Ascending aorta (tissue), 2 donors: ENCODE data around the gene AHNAK. TPM values are rescaled to one million over a fixed set of nuclear protein-coding genes. Genes with fewer than 3 reads are reported as not detected.

Experiments used
- DNase-seq, 2 donors: peaks; one replicate each; pipeline ENCODE4 v3.0.0-alpha.2; 2019; ENCODE audit warnings: low spot score in 2 of 2
- H3K27ac ChIP-seq, 2 donors: fragments of 200-600 bp; sonication (generic); one replicate each; pipeline ENCODE4 v1.5.1; 2016 to 2017; ENCODE audit warnings: mild to moderate bottlenecking in 1 of 2
- H3K27me3 ChIP-seq: fragments of 200-600 bp; sonication (generic); one replicate; pipeline ENCODE4 v1.5.1; 2017
- H3K36me3 ChIP-seq, 2 donors: fragments of 200-600 bp; sonication (generic); one replicate each; pipeline ENCODE4 v1.5.1; 2016
- H3K4me1 ChIP-seq, 2 donors: fragments of 200-600 bp; sonication (generic); one replicate each; pipeline ENCODE4 v1.5.1; 2016 to 2017; ENCODE audit warnings: mild to moderate bottlenecking in 1 of 2
- H3K4me3 ChIP-seq, 2 donors: fragments of 200-600 bp; sonication (generic); one replicate each; pipeline ENCODE4 v1.5.1; 2016 to 2017; ENCODE audit warnings: mild to moderate bottlenecking in 1 of 2
- H3K9me3 ChIP-seq, 2 donors: fragments of 200-600 bp; sonication (generic); one replicate each; pipeline ENCODE4 v1.5.1; 2016
- intact Hi-C: fragments of 100-400 bp; cut with DNase I; formaldehyde crosslinking; loops from one replicate; pipeline ENCODE4 v1.15.1; 2023
- total RNA-seq: library from RNA; depleted of rRNA; stranded (reverse); fragments of >200 nt; gene quantifications from one replicate; pipeline ENCODE4 v1.1.0, GENCODE V29; 2016
- TF ChIP-seq, protein P1 (sequence below), 3 experiments: fragments of 200-600 bp in 2 of 3; fragments of 450-650 bp in 1 of 3; sonication (generic) in 2 of 3; IDR thresholded peaks; one replicate each; pipeline ENCODE4 v1.5.1; 2016 to 2019; ENCODE audit warnings: antibody characterized with exemption in 3 of 3, mild to moderate bottlenecking in 1 of 3, moderate library complexity in 1 of 3

Gene AHNAK, protein sequence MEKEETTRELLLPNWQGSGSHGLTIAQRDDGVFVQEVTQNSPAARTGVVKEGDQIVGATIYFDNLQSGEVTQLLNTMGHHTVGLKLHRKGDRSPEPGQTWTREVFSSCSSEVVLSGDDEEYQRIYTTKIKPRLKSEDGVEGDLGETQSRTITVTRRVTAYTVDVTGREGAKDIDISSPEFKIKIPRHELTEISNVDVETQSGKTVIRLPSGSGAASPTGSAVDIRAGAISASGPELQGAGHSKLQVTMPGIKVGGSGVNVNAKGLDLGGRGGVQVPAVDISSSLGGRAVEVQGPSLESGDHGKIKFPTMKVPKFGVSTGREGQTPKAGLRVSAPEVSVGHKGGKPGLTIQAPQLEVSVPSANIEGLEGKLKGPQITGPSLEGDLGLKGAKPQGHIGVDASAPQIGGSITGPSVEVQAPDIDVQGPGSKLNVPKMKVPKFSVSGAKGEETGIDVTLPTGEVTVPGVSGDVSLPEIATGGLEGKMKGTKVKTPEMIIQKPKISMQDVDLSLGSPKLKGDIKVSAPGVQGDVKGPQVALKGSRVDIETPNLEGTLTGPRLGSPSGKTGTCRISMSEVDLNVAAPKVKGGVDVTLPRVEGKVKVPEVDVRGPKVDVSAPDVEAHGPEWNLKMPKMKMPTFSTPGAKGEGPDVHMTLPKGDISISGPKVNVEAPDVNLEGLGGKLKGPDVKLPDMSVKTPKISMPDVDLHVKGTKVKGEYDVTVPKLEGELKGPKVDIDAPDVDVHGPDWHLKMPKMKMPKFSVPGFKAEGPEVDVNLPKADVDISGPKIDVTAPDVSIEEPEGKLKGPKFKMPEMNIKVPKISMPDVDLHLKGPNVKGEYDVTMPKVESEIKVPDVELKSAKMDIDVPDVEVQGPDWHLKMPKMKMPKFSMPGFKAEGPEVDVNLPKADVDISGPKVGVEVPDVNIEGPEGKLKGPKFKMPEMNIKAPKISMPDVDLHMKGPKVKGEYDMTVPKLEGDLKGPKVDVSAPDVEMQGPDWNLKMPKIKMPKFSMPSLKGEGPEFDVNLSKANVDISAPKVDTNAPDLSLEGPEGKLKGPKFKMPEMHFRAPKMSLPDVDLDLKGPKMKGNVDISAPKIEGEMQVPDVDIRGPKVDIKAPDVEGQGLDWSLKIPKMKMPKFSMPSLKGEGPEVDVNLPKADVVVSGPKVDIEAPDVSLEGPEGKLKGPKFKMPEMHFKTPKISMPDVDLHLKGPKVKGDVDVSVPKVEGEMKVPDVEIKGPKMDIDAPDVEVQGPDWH (N-terminal part only)
- total RNA-seq, result 718 TPM

DNA sequence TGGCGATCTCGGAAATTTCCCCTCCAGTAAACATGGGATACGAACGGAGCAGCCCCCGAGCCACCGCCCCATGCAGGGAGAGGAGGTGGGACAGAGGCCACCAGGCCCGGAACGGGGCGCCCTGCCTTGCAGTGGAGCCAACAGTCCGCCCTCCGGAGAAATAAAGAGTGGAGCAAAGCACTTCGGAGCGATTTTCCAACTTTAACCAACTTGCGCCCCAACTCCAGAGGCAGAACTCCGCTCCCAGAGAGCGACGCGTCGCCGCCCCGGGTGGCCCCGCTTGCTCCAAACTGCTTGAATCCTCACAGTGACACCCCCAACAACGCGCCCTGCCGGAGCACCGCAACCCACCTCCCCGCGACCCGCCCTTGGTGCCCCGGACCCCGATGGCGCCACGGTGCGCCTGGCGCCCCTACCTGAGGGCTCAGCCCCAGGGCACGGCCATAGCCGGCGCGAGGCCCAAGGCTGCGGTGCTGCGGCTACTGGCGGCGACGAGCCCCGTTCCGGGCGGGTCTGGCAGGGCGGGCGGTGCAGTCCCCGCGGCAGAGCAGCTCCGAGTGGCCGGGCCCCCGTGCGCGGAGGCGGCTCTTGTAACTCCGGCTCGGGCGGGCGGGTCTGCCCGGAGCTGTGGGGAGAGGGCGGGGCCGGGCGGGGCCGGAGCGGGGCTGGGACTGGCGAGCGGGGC is at the start of gene AHNAK:
TSS of gene AHNAK (minus strand) at position 563 of the 685 bp plus-strand sequence. CDS start 10,708 bp downstream, outside the sequence.
- H3K27me3 ChIP-seq, result no peaks in the 10 kb centered on the region
- DNase-seq, result peak; percentile 49 to 93
- peaks cover 10 to 48% of the 10 kb centered on the region in 2 donors for H3K4me1 ChIP-seq
- peak within 1 kb of the TSS; percentile 96 to 99 for H3K27ac ChIP-seq
- H3K4me3 ChIP-seq, result peak within 1 kb of the TSS; percentile 98
- intact Hi-C loops, result loop anchor here (1.0 to 5.0 kb wide), 3 partner anchors 10 to 296 kb away; no protein-coding TSS in a partner anchor
- TF ChIP-seq, protein P1, sequence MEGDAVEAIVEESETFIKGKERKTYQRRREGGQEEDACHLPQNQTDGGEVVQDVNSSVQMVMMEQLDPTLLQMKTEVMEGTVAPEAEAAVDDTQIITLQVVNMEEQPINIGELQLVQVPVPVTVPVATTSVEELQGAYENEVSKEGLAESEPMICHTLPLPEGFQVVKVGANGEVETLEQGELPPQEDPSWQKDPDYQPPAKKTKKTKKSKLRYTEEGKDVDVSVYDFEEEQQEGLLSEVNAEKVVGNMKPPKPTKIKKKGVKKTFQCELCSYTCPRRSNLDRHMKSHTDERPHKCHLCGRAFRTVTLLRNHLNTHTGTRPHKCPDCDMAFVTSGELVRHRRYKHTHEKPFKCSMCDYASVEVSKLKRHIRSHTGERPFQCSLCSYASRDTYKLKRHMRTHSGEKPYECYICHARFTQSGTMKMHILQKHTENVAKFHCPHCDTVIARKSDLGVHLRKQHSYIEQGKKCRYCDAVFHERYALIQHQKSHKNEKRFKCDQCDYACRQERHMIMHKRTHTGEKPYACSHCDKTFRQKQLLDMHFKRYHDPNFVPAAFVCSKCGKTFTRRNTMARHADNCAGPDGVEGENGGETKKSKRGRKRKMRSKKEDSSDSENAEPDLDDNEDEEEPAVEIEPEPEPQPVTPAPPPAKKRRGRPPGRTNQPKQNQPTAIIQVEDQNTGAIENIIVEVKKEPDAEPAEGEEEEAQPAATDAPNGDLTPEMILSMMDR (IDR thresholded peaks at IDR 0.05), result no peak
- H3K36me3 ChIP-seq, result peaks cover 0 to 5% of the 10 kb centered on the region in 2 donors
- no peaks in the 10 kb centered on the region for H3K9me3 ChIP-seq

DNA sequence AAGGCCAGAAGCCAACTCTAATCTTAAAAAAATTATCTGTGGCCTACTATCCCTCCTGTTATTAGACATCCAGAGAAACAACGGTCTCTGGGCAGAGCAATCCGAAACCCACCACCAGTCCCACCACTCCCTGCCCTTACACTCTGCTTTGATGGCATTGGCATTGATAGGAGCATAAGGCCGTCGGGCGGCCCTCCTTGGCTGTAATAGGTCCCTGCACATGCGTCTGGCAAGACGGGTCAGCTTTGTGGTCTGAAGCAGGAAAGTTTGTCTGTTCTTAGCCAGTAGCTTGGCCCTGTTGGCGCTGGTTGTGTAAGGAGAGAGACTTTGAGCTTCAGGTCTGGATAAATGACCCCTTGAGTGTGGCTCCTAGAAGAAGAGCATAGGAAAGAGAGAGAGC is 48.5 kb upstream of the AHNAK start:
- intact Hi-C loops, result no loop called here
- H3K27me3 ChIP-seq, result no peaks in the 10 kb centered on the region
- H3K36me3 ChIP-seq, result peaks cover 50 to 52% of the 10 kb centered on the region in 2 donors
- no peaks in the 10 kb centered on the region for H3K9me3 ChIP-seq
- no peak for DNase-seq
- H3K4me3 ChIP-seq, result no peak overlapping the region
- TF ChIP-seq, protein P1 (IDR thresholded peaks at IDR 0.05), result no peak
- H3K4me1 ChIP-seq, result peaks cover 17 to 23% of the 10 kb centered on the region in 2 donors
- H3K27ac ChIP-seq, result no peak overlapping the region

DNA sequence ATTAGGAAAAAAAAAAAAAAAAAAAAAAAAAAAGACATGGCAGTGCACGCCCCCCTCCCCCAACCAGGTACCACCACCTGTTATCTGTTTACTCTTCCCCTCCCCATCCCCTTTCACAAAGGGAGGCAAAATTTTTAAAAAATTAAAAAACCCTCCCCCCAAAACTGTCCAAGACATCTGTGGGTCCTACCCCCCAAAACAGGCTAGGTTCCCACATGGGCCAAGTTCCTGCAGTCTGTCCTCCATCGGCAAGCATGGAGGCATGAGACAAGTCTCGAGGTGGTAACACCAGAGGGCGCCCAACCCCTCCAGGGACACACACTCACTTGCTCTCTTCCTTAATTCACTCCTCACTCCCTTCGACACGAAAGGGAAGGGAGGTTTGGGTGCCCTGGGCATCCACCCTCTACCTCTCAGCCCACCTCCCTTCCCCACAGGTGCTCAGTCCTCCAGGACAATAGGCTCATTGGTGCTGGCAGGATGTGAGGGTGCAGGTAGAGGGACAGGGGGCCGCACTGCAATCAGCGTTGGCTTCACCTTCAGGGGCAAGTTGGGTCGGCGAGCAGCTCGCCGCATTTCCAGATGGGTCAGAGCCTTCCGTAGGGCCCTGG is 46.9 kb upstream of the AHNAK start:
- intact Hi-C loops, result loop anchor here (2.0 to 5.0 kb wide), 2 partner anchors 29 to 179 kb away; partner anchors contain the start of gene TAF6L
- Histone ChIP-seq H3K27me3 (no peaks in the 10 kb centered on the region), H3K36me3 (peaks cover 55 to 56% of the 10 kb centered on the region in 2 donors), H3K27ac (peak overlapping the region; percentile 95 to 96), H3K4me1 (peaks cover 10 to 20% of the 10 kb centered on the region in 2 donors), H3K9me3 (no peaks in the 10 kb centered on the region), H3K4me3 (no peak overlapping the region)
- peak in 1 of 2 donors; percentile 88 for DNase-seq
- TF ChIP-seq, protein P1 (IDR thresholded peaks at IDR 0.05), result peak; percentile 26 to 56 (median 29)

DNA sequence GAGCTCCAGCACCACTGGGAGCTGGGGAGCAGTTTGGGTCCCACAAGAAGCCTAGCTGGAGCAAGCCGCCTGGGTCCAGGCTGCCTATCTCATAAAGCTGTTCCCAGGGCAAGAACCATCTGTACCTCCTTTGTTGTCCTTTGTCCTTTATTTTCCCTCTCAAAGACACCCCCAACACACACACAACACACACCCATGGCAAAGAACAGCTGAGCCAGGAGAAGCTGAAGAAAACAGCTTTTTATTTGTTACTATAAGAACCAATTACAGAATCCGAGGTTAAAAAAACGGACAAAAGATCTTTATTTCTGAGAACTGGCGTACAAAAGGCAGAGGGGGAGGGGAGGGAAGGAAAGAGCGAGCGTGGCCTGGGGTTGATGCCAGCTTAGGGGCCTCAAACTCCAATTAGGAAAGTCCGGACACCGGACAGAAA is 46.4 kb upstream of the AHNAK start:
- peaks cover 55 to 56% of the 10 kb centered on the region in 2 donors for H3K36me3 ChIP-seq
- intact Hi-C loops, result loop anchor here (2.0 to 5.0 kb wide), 2 partner anchors 30 to 179 kb away; partner anchors contain the start of gene TAF6L
- no peak overlapping the region for H3K4me3 ChIP-seq
- H3K9me3 ChIP-seq, result no peaks in the 10 kb centered on the region
- TF ChIP-seq, protein P1 (IDR thresholded peaks at IDR 0.05), result no peak
- H3K27ac ChIP-seq, result peak overlapping the region; percentile 95 to 96
- no peak for DNase-seq
- peaks cover 10 to 20% of the 10 kb centered on the region in 2 donors for H3K4me1 ChIP-seq
- no peaks in the 10 kb centered on the region for H3K27me3 ChIP-seq
